ENCODE data around the gene NDUFC2. TPM values are rescaled to one million over a fixed set of nuclear protein-coding genes. Genes with fewer than 3 reads are reported as not detected.

NDUFC2 gene
- total and polyA plus RNA-seq, 2 of the 13 experiments (the other 11 are each of a cell fraction or from before 2014, with no cell fraction given), result 256 to 363 TPM

GRCh38 chr11:78097666-78098385, 18.2 kb upstream of the NDUFC2 start:
- Histone ChIP-seq H2AFZ (ENCODE audit: low read length) (no peak overlapping the region), H3K9ac (ENCODE audit: insufficient read depth, low read depth, low read length) (no peak overlapping the region), H3K27me3 (ENCODE audit: control insufficient read depth in 1 of 2, insufficient read depth in 2 of 2, low read length in 2 of 2) (no peaks in the 10 kb centered on the region), H3K9me3 (ENCODE audit: low read length) (no peaks in the 10 kb centered on the region), H3K4me1 (ENCODE audit: insufficient read depth, low read length) (peaks cover 42% of the 10 kb centered on the region), H4K20me1 (ENCODE audit: insufficient read depth, low read length) (no peaks in the 10 kb centered on the region), H3K27ac (ENCODE audit: extremely low read length, insufficient read depth, low read length) (no peak overlapping the region), H3K79me2 (ENCODE audit: insufficient read depth, low read length) (no peaks in the 10 kb centered on the region), H3K36me3 (replicated peaks in 1 of 2; ENCODE audit: control insufficient read depth in 1 of 2, insufficient read depth in 2 of 2, low read length in 2 of 2) (peaks cover 8 to 24% of the 10 kb centered on the region in 2 experiments), H3K4me3 (replicated peaks in 1 of 3; ENCODE audit: insufficient read depth in 1 of 3, low read depth in 2 of 3, low read length in 3 of 3) (no peak overlapping the region), H3K4me2 (ENCODE audit: low read depth, low read length) (no peak overlapping the region)
- intact Hi-C loops (cut with micrococcal nuclease; ENCODE audit: unreplicated experiment) (no loop called here), in situ Hi-C loops (cut with HindIII; ENCODE audit: extremely low pct_ligation_motif_present, low pct_unique_long_range_greater_than_20kb) (no loop called here)
- BruUV-seq (replicated peaks), result no TSS peak
- TF ChIP-seq ZZZ3 (CRISPR knock-in tag; IDR thresholded peaks at IDR 0.05; ENCODE audit: borderline replicate concordance) (no peak), CREB1 (IDR thresholded peaks at IDR 0.05) (no peak), CREB1 (CRISPR knock-in tag; IDR thresholded peaks at IDR 0.05) (no peak), ZNF775 (CRISPR knock-in tag; IDR thresholded peaks at IDR 0.05; ENCODE audit: borderline replicate concordance) (no peak), ARID2 (CRISPR knock-in tag; IDR thresholded peaks at IDR 0.05; ENCODE audit: borderline replicate concordance) (no peak), GATA4 (IDR thresholded peaks at IDR 0.05; ENCODE audit: borderline replicate concordance, low read depth) (no peak), NR2F2 (IDR thresholded peaks at IDR 0.05; ENCODE audit: borderline replicate concordance, low read depth) (no peak), CBX2 (IDR thresholded peaks at IDR 0.05; ENCODE audit: low read depth, low read length) (no peak), CBX2 (CRISPR knock-in tag; IDR thresholded peaks at IDR 0.05; ENCODE audit: low read depth) (no peak), CREM (IDR thresholded peaks at IDR 0.05) (no peak), CREM (CRISPR knock-in tag; IDR thresholded peaks at IDR 0.05) (no peak), ZBTB33 (CRISPR knock-in tag; IDR thresholded peaks at IDR 0.05) (no peak)
- ChIA-PET CTCF (ENCODE audit: low intra/inter-chr PET ratio, low total read pairs) (no interaction called here), POLR2A (interaction anchor here (2.0 kb wide), 1 partner anchor 7 kb away, joined by 8 read pairs; no protein-coding TSS in a partner anchor)
- DNase-seq (ENCODE audit: low spot score) (no peak), FAIRE-seq (no peak), ATAC-seq (no peak)
- 97% methylated on average over 7 of the region's 7 CpGs for WGBS (ENCODE audit: low lambda C conversion rate)
